HL-60 (cell line): ENCODE results near the gene ZAP70.

Experiments used
- GABPA ChIP-seq: IDR thresholded peaks from 2 replicates; pipeline ENCODE4 v1.6.1; 2012; ENCODE audit warnings: low read depth
- TF ChIP-seq, protein P1 (sequence below): IDR thresholded peaks from one replicate; pipeline ENCODE4 v1.5.1; 2011; ENCODE audit warnings: low read length, control low read depth, inconsistent platforms; ENCODE audit not compliant: insufficient read depth
- TF ChIP-seq, protein P2 (sequence below): IDR thresholded peaks from 2 replicates; pipeline ENCODE4 v1.6.1; 2012; ENCODE audit warnings: low read depth; ENCODE audit not compliant: insufficient replicate concordance

DNA sequence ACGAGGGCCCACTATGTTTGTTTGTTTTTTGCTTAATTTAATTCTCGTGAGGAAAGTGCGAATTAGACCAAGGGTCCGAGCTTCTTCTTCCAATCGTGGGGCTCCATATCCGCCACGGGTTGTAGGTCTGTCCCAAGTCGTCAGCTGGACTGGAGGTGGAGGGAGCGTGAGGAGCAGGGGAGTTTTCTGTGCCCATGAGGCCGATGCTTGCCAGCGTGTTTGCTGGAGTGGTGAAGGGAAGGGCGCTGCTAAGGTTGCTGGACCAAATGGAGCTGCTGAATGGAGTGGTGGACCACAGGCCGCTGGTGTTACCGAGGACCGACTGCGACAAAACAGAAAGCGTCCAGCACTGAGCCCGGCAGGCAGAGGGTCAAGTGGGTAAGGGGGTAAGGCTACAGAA lies 43.7 kb downstream of the ZAP70 start:
- TF ChIP-seq, protein P1, sequence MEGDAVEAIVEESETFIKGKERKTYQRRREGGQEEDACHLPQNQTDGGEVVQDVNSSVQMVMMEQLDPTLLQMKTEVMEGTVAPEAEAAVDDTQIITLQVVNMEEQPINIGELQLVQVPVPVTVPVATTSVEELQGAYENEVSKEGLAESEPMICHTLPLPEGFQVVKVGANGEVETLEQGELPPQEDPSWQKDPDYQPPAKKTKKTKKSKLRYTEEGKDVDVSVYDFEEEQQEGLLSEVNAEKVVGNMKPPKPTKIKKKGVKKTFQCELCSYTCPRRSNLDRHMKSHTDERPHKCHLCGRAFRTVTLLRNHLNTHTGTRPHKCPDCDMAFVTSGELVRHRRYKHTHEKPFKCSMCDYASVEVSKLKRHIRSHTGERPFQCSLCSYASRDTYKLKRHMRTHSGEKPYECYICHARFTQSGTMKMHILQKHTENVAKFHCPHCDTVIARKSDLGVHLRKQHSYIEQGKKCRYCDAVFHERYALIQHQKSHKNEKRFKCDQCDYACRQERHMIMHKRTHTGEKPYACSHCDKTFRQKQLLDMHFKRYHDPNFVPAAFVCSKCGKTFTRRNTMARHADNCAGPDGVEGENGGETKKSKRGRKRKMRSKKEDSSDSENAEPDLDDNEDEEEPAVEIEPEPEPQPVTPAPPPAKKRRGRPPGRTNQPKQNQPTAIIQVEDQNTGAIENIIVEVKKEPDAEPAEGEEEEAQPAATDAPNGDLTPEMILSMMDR, result no peak
- TF ChIP-seq GABPA, result no peak
- TF ChIP-seq, protein P2, sequence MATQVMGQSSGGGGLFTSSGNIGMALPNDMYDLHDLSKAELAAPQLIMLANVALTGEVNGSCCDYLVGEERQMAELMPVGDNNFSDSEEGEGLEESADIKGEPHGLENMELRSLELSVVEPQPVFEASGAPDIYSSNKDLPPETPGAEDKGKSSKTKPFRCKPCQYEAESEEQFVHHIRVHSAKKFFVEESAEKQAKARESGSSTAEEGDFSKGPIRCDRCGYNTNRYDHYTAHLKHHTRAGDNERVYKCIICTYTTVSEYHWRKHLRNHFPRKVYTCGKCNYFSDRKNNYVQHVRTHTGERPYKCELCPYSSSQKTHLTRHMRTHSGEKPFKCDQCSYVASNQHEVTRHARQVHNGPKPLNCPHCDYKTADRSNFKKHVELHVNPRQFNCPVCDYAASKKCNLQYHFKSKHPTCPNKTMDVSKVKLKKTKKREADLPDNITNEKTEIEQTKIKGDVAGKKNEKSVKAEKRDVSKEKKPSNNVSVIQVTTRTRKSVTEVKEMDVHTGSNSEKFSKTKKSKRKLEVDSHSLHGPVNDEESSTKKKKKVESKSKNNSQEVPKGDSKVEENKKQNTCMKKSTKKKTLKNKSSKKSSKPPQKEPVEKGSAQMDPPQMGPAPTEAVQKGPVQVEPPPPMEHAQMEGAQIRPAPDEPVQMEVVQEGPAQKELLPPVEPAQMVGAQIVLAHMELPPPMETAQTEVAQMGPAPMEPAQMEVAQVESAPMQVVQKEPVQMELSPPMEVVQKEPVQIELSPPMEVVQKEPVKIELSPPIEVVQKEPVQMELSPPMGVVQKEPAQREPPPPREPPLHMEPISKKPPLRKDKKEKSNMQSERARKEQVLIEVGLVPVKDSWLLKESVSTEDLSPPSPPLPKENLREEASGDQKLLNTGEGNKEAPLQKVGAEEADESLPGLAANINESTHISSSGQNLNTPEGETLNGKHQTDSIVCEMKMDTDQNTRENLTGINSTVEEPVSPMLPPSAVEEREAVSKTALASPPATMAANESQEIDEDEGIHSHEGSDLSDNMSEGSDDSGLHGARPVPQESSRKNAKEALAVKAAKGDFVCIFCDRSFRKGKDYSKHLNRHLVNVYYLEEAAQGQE, result no peak
